HEK293 (cell line): Measurements from ENCODE around the gene CNOT4.
"Not testable (repeated sequence)": the region's sequence is repeated elsewhere in the genome, so short reads cannot be mapped to it uniquely, and the experiment has no call there.

Source experiments
- CTCF ChIA-PET: fragments of 350-600 bp; formaldehyde crosslinking; extraction: SDS; loops from one replicate; lab custom pipeline; 2021; ENCODE audit warnings: antibody characterized with exemption; lab: Yijun Ruan, JAX
- POLR2A ChIA-PET: fragments of 300-600 bp; formaldehyde crosslinking; extraction: SDS; loops from one replicate; lab custom pipeline; 2020; ENCODE audit warnings: antibody characterized with exemption, inconsistent platforms; lab: Yijun Ruan, JAX
- H3K27ac ChIP-seq: fragments of 200-500 bp; sonication (Bioruptor generic); 2 replicates; pipeline ENCODE4 v1.5.1; 2014; ENCODE audit warnings: low read depth, low read length, control low read depth, inconsistent platforms; ENCODE audit errors: extremely low read depth
- H3K36me3 ChIP-seq, 2 experiments: fragments of 200-500 bp in 1 of 2; sonication (Bioruptor generic) in 1 of 2; 1 replicate in 1 of 2; 2 replicates in 1 of 2; pipeline ENCODE4 v1.5.1; 2014 to 2017; ENCODE audit warnings: inconsistent platforms in 2 of 2, low read length in 2 of 2; ENCODE audit not compliant: control insufficient read depth in 2 of 2, insufficient read depth in 1 of 2
- H3K4me1 ChIP-seq: fragments of 200-500 bp; sonication (Bioruptor generic); 2 replicates; pipeline ENCODE4 v1.5.1; 2014; ENCODE audit warnings: mild to moderate bottlenecking, low read length, inconsistent platforms; ENCODE audit not compliant: control insufficient read depth, insufficient read depth
- H3K4me3 ChIP-seq: 2 replicates; pipeline ENCODE4 v1.5.1; 2011; ENCODE audit warnings: low read depth, mild to moderate bottlenecking, control low read depth, low read length, moderate library complexity
- H3K9me3 ChIP-seq: fragments of 200-500 bp; sonication (Bioruptor generic); 2 replicates; pipeline ENCODE4 v1.5.1; 2014; ENCODE audit warnings: low read depth, low read length, inconsistent platforms; ENCODE audit not compliant: control insufficient read depth, insufficient read depth
- GLIS2 ChIP-seq: fragments of 450-650 bp; formaldehyde crosslinking; IDR thresholded peaks from 2 replicates; pipeline ENCODE4 v1.5.1; 2016; ENCODE audit warnings: missing biosample characterization, missing genetic modification characterization
- OVOL3 ChIP-seq: fragments of 450-650 bp; formaldehyde crosslinking; IDR thresholded peaks from 2 replicates; pipeline ENCODE4 v1.5.1; 2016; ENCODE audit warnings: missing biosample characterization, missing genetic modification characterization
- REPIN1 ChIP-seq: fragments of 450-650 bp; formaldehyde crosslinking; IDR thresholded peaks from 2 replicates; pipeline ENCODE4 v1.5.1; 2017; ENCODE audit warnings: missing biosample characterization, missing genetic modification characterization, low read depth
- SCRT2 ChIP-seq: fragments of 450-650 bp; formaldehyde crosslinking; IDR thresholded peaks from 2 replicates; pipeline ENCODE4 v1.5.1; 2016; ENCODE audit warnings: missing biosample characterization, missing genetic modification characterization
- SP3 ChIP-seq: fragments of 450-650 bp; formaldehyde crosslinking; IDR thresholded peaks from 2 replicates; pipeline ENCODE4 v1.5.1; 2016; ENCODE audit warnings: missing biosample characterization, missing genetic modification characterization
- ZBTB44 ChIP-seq: fragments of 450-650 bp; IDR thresholded peaks from 2 replicates; pipeline ENCODE4 v1.5.1; 2018; ENCODE audit warnings: missing biosample characterization, mild to moderate bottlenecking, missing genetic modification characterization
- ZNF114 ChIP-seq: fragments of 450-650 bp; formaldehyde crosslinking; IDR thresholded peaks from 2 replicates; pipeline ENCODE4 v1.5.0; 2017; ENCODE audit warnings: missing biosample characterization, missing genetic modification characterization
- ZNF18 ChIP-seq: fragments of 450-650 bp; formaldehyde crosslinking; IDR thresholded peaks from 2 replicates; pipeline ENCODE4 v1.5.1; 2016; ENCODE audit warnings: missing biosample characterization, missing genetic modification characterization
- ZNF324 ChIP-seq: fragments of 450-650 bp; formaldehyde crosslinking; IDR thresholded peaks from 2 replicates; pipeline ENCODE4 v1.5.1; 2016; ENCODE audit warnings: missing biosample characterization, missing genetic modification characterization
- ZNF335 ChIP-seq: fragments of 450-650 bp; formaldehyde crosslinking; conservative IDR thresholded peaks from 2 replicates; pipeline ENCODE4 v1.5.1; 2016; ENCODE audit warnings: missing biosample characterization, missing genetic modification characterization
- ZNF366 ChIP-seq: fragments of 450-650 bp; formaldehyde crosslinking; conservative IDR thresholded peaks from 2 replicates; pipeline ENCODE4 v1.5.1; 2016; ENCODE audit warnings: missing biosample characterization, missing genetic modification characterization
- ZNF585B ChIP-seq: fragments of 450-650 bp; formaldehyde crosslinking; IDR thresholded peaks from 2 replicates; pipeline ENCODE4 v1.5.1; 2016; ENCODE audit warnings: missing biosample characterization, missing genetic modification characterization
- ZNF596 ChIP-seq: fragments of 450-650 bp; IDR thresholded peaks from 2 replicates; pipeline ENCODE4 v1.5.0; 2018; ENCODE audit warnings: missing biosample characterization, mild to moderate bottlenecking, missing genetic modification characterization, moderate library complexity
- ZNF623 ChIP-seq: fragments of 450-650 bp; formaldehyde crosslinking; IDR thresholded peaks from 2 replicates; pipeline ENCODE4 v1.5.1; 2016; ENCODE audit warnings: missing biosample characterization, missing genetic modification characterization
- ZNF670 ChIP-seq: fragments of 450-650 bp; formaldehyde crosslinking; IDR thresholded peaks from 2 replicates; pipeline ENCODE4 v1.5.1; 2016; ENCODE audit warnings: missing biosample characterization, missing genetic modification characterization, low read depth
- ZNF776 ChIP-seq: fragments of 450-650 bp; formaldehyde crosslinking; IDR thresholded peaks from 2 replicates; pipeline ENCODE4 v1.5.0; 2017; ENCODE audit warnings: missing biosample characterization, missing genetic modification characterization, borderline replicate concordance
- ZSCAN18 ChIP-seq: fragments of 450-650 bp; formaldehyde crosslinking; IDR thresholded peaks from 2 replicates; pipeline ENCODE4 v1.5.1; 2016; ENCODE audit warnings: missing biosample characterization, missing genetic modification characterization
- TF ChIP-seq, protein P1 (sequence below): fragments of 450-650 bp; formaldehyde crosslinking; IDR thresholded peaks from 2 replicates; pipeline ENCODE4 v1.5.1; 2016; ENCODE audit warnings: missing biosample characterization, missing genetic modification characterization, borderline replicate concordance

The CNOT4 gene

GRCh38 chr7:135353832-135354231 is 156.1 kb downstream of the CNOT4 start:
- Histone ChIP-seq H3K4me3 (no peak overlapping the region), H3K4me1 (no peaks in the 10 kb centered on the region), H3K9me3 (no peaks in the 10 kb centered on the region), H3K36me3 (no peaks in the 10 kb centered on the region), H3K27ac (no peak overlapping the region)
- CTCF ChIA-PET, result interaction anchor here (0.7 kb wide), 1 partner anchor 85 kb away, joined by 3 read pairs; no protein-coding TSS in a partner anchor
- TF ChIP-seq ZNF324 (tag by site-specific recombination), result no peak
- no peak for TF ChIP-seq ZNF335 (tag by site-specific recombination)
- no peak for TF ChIP-seq ZNF670 (tag by site-specific recombination)
- TF ChIP-seq ZNF18 (tag by site-specific recombination), result no peak
- TF ChIP-seq ZNF114 (tag by site-specific recombination), result no peak
- no peak for TF ChIP-seq REPIN1 (tag by site-specific recombination)
- TF ChIP-seq OVOL3 (tag by site-specific recombination), result no peak
- no peak for TF ChIP-seq ZSCAN18 (tag by site-specific recombination)
- POLR2A ChIA-PET, result no interaction called here

- CTCF ChIA-PET, result interaction anchor here (0.6 to 1.5 kb wide), 5 partner anchors 10 to 79 kb away, joined by 3 to 5 read pairs (median 3); no protein-coding TSS in a partner anchor
- POLR2A ChIA-PET, result no interaction called here
These were observed 157.6 kb downstream of the CNOT4 start for GRCh38 chr7:135352285-135352684.

GRCh38 chr7:135351070-135351469 is 158.8 kb downstream of the CNOT4 start:
- H3K36me3 ChIP-seq, H3K27ac ChIP-seq, H3K4me3 ChIP-seq, H3K4me1 ChIP-seq, CTCF ChIA-PET, H3K9me3 ChIP-seq, POLR2A ChIA-PET: not testable (repeated sequence)

More at GRCh38 chr7:135352285-135352684, 157.6 kb downstream of the CNOT4 start:
- H3K36me3 ChIP-seq, result no peaks in the 10 kb centered on the region
- TF ChIP-seq SCRT2 (tag by site-specific recombination) (no peak), ZNF585B (no peak), ZNF366 (tag by site-specific recombination) (no peak)
- H3K4me1 ChIP-seq, result no peaks in the 10 kb centered on the region
- no peaks in the 10 kb centered on the region for H3K9me3 ChIP-seq
- no peak overlapping the region for H3K27ac ChIP-seq
- no peak overlapping the region for H3K4me3 ChIP-seq

DNA sequence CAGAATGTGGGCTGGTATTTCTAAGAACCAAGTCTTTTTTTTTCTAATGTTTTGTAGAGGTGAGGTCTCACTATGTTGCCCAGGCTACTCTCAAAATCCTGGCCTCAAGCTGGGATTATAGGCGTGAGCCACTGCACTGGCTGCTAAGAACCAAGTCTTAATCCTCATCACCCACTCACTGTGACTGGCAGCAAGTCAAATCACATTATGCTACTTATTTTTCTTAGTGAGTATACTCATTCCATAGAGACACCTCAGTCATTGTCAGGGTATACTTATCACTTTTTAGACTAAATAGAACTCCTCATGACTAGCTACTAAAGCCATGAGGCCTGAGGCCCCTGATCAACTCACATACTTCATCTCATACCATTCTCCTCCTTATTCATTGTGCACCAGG is 160.2 kb downstream of the CNOT4 start:
- H3K4me1 ChIP-seq, result no peaks in the 10 kb centered on the region
- H3K27ac ChIP-seq, result no peak overlapping the region
- H3K36me3 ChIP-seq, result no peaks in the 10 kb centered on the region
- ChIA-PET POLR2A (no interaction called here), CTCF (interaction anchor here (0.6 to 0.7 kb wide), 2 partner anchors 293 to 929 kb away, joined by 3 read pairs; no protein-coding TSS in a partner anchor)
- H3K9me3 ChIP-seq, result no peaks in the 10 kb centered on the region
- no peak overlapping the region for H3K4me3 ChIP-seq
- TF ChIP-seq ZNF18 (tag by site-specific recombination), result no peak
- no peak for TF ChIP-seq GLIS2 (tag by site-specific recombination)
- TF ChIP-seq REPIN1 (tag by site-specific recombination), result no peak
- TF ChIP-seq ZNF596, result no peak
- no peak for TF ChIP-seq ZBTB44 (tag by site-specific recombination)
- TF ChIP-seq, protein P1, sequence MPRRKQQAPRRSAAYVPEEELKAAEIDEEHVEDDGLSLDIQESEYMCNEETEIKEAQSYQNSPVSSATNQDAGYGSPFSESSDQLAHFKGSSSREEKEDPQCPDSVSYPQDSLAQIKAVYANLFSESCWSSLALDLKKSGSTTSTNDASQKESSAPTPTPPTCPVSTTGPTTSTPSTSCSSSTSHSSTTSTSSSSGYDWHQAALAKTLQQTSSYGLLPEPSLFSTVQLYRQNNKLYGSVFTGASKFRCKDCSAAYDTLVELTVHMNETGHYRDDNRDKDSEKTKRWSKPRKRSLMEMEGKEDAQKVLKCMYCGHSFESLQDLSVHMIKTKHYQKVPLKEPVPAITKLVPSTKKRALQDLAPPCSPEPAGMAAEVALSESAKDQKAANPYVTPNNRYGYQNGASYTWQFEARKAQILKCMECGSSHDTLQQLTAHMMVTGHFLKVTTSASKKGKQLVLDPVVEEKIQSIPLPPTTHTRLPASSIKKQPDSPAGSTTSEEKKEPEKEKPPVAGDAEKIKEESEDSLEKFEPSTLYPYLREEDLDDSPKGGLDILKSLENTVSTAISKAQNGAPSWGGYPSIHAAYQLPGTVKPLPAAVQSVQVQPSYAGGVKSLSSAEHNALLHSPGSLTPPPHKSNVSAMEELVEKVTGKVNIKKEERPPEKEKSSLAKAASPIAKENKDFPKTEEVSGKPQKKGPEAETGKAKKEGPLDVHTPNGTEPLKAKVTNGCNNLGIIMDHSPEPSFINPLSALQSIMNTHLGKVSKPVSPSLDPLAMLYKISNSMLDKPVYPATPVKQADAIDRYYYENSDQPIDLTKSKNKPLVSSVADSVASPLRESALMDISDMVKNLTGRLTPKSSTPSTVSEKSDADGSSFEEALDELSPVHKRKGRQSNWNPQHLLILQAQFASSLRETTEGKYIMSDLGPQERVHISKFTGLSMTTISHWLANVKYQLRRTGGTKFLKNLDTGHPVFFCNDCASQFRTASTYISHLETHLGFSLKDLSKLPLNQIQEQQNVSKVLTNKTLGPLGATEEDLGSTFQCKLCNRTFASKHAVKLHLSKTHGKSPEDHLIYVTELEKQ (tag by site-specific recombination), result no peak
- TF ChIP-seq ZNF776 (tag by site-specific recombination), result no peak
- no peak for TF ChIP-seq SP3 (tag by site-specific recombination)
- TF ChIP-seq ZNF623 (tag by site-specific recombination), result no peak
